RPMI7951 (cell line): ENCODE measurements around the gene TOM1L2. TPM values are rescaled to one million over a fixed set of nuclear protein-coding genes. Genes with fewer than 3 reads are reported as not detected.
"Not testable (repeated sequence)": the region's sequence is repeated elsewhere in the genome, so short reads cannot be mapped to it uniquely, and the experiment has no call there.

Experiments used
- DNase-seq: peaks from one replicate; pipeline ENCODE4 v3.0.0-alpha.2; 2012; ENCODE audit warnings: low read depth
- total RNA-seq: library from RNA; depleted of rRNA; stranded (reverse); fragments of >200 nt; shearing (Covaris generic); gene quantifications from 2 replicates; pipeline ENCODE4 v1.2.3, GENCODE V29; 2014

The TOM1L2 gene
- total RNA-seq, 1 experiment from 2014 or later, result 18.5 TPM

GRCh38 chr17:17943281-17943984, 28.8 kb downstream of the TOM1L2 start:
- no peak for DNase-seq

GRCh38 chr17:17942846-17943245, 29.4 kb downstream of the TOM1L2 start:
- peak; percentile 35 for DNase-seq

- no peak for DNase-seq
These were observed 31.2 kb downstream of the TOM1L2 start for GRCh38 chr17:17941015-17941414.

DNA sequence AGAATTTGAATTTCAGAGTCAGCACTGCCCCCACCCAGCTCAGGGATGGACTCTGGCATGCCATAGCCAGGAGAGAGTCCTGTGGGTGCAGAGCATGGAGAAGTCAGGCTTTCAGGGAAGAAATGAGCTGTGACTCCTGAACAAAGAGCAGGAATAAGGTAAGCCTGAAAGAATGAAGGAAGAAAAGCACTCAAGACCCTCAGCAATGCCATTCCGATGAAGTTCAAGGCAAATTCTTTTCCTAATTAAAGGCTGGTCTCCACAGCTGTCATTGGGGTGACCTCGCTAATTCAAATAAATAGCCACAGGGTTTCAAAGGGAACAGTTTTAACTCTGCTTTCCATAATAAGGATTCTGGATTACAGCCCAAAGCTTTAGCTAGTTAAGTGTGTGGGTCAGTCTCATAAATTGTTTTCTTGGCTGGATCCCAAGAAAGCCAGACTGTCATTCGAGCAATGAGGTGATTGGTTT, 31.7 kb downstream of the TOM1L2 start:
- DNase-seq, result peak; percentile 67

GRCh38 chr17:17939941-17940340, 32.3 kb downstream of the TOM1L2 start:
- not testable (repeated sequence) for DNase-seq

DNA sequence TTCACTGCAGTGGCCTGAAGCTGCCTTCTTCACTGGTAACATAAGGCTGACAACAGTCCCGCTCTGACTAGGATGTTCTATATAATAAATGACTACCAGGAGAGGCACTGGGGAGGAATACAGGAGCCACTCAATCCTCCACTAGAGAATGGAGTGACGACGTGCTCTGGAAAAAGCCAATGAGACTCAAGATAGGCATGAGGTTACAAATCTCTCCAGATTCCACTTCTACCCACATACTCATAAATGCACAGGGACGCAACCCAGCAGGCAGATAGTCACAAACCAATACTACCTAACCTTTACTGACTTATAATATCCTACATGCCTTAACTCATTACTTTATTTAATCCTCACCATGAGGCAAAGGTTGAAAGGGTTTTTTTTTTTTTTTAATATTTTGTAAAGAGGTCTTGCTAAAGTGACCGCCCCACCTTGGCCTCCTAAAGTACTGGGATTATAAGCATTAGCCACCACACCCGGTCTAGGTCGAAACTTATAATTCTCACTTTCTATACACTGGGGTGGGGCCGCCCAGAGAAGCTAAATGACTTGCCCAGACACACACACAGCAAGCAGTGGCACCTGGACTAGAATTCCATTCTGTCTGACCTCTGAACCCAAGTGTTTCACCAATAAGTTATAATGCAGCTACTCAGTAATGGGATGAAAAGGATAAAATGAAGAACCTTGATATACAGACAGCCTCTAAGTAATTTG, 33.7 kb downstream of the TOM1L2 start:
- DNase-seq, result no peak

DNA sequence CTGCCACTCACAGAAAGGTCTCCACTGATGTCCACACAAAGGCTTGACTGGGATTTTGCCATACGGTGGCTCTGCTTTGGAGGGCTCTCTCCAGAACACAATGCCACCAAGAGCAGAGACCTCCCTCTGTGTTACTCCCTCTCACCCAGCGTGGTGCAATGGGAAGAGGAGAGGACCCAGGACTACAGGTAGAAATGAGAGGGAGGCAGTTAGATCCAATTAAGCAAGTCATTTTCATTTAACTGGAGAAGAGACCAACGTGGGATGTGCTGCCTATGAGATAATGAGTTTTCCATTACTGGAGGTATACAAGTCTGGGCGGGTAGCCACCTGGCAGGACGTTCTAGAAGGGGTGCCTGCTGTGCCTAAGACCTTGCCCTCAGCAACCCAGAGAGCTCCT, 34.2 kb downstream of the TOM1L2 start:
- DNase-seq, result no peak

GRCh38 chr17:17937201-17937853, 34.9 kb downstream of the TOM1L2 start:
- no peak for DNase-seq

DNA sequence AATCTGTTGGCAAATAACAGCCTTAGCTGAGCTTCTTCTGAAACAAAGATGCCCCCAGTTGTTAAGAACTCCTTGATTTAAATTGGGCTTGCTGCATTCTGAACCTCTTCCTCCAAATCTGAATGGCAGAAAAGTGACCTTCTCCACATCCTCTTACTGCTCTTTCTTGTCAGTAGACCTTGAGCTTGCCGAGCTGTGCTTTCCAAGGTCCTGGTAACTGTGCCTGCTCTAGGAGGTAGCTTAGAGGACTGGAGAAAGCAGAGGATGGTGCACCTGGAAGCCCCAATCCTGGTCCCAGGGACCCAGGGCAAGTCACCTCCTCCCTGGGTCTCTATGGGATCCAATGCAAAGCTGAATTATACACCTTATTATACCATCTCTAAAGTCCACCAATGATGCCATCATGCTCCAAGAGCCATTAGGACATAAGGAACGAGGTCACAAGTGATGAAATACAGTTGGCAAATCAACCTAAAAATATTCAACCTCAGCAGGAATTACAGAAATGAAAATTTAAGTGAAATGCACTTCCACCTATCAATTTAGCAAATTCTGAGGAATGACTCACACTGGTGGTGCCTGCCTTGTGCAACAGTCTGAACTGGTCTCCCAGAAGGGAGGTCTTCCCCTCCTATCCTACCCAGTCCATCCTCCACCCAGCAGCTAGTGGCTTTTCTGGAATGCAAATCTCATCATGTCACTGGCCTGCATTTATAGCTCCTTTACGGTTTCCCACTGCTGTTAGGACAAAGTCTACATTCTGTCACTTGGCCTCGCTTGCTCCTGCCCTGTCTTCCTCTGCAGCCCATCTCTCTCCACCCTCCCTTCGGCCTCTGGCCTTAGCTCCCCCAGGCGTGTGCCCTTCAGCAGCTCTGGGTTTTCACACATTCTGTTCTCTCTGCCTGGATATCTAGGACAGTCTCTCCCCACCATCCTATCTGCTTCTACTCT, 36.6 kb downstream of the TOM1L2 start:
- peak; percentile 85 for DNase-seq

DNA sequence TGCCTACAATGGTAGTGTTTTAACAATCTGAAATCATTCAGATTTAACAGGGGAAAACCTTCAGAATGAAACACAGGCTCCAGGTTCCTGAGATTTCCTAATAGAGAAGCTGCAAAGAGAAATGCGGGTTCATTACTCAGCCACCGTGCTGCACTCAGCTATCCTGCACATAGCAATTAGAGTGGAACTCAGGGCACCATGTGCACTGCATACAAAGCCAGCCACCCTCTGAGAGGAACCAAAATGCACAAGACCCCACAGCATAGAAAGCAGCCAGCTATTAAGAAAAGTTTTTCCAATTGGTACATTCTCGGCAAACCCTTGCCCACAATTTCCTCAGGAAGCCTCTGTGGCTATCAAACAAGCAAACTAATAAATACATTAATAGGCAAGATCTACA, 37.4 kb downstream of the TOM1L2 start:
- DNase-seq, result no peak

- DNase-seq, result no peak
These were observed 38.0 kb downstream of the TOM1L2 start for GRCh38 chr17:17934214-17934613.

DNA sequence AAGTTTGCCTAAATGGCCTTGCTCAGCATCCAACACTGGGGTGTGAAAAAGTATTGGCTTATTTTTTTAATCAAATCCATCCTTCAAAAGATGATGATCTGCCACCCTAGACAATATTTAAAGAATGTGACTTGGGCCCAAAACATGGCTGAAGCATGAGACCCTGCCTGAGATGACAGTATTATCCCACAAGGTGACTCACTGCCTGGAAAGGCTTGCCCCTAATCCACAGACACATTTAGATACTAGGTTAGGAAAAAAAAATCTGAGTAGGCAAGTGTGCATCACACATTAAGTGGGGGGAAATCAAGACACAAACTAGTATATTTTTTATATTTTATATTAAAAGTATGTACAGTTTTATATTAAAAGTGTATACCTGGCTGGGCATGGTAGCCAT, 38.4 kb downstream of the TOM1L2 start:
- peak; percentile 57 for DNase-seq

- DNase-seq, result no peak
These were observed 41.0 kb downstream of the TOM1L2 start for GRCh38 chr17:17931159-17931558.

- no peak for DNase-seq
These were observed 41.5 kb downstream of the TOM1L2 start for GRCh38 chr17:17930674-17931073.

GRCh38 chr17:17929655-17930380, 42.4 kb downstream of the TOM1L2 start:
- no peak for DNase-seq

DNA sequence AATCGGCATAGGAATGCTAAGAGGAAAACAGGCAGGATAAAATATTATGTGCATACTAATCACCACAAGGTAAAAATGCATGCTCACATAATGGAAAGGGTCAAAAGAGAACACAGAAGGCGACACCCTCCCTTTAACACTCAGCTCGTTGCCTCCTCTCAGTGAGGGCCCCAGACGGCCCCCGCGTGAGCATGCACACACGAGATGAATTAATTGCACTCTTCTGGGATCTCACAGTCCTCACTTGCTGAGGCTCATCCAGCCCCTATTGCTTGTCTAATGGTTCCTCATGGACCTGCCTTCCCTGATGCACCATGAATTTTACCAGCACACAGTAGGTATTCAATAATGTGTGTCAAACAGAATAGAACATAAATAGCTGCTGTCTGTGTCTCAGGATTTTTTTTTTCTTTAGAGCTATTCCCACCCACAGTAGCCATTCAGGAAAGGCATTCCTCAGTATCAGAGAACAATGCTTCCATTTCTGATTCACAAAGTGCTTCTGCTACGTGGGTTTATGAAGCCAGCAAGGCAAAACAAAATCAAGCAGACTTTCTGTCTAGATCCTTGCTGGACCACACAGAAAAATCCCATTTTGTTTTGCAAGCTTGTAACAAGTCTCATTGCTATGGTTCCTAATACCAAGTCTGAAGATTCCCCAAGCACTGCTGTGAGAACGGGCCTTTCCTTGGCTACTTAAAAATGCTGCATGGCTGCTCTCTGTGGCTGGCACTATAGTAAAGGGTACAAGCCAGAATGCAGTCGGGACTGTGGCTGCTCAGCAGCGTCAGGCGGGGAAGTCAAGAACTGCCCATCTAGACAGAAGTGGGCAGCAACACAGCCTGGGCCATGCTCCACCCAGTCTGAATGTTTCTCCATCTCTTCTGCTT, 43.6 kb downstream of the TOM1L2 start:
- no peak for DNase-seq

GRCh38 chr17:17926840-17927449, 45.3 kb downstream of the TOM1L2 start:
- peak; percentile 26 for DNase-seq

DNA sequence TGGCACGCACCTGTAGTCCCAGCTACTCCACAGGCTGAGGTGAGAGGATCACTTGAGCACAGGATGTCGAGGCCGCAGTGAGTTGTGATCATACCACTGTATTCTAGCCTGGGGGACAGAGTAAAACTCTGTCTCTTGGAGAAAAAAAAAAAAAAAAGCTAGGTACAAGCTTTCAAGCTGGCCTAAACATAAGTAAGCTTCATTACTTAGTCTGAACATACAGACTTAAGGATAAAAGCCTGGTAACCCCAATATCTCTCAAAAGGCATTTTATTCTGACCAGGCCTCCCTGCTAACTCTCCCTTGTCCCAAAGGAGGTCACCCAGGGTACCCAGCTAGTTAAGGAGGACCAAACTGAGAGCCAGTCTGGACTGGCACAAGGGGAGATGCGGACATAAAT, 46.2 kb downstream of the TOM1L2 start:
- no peak for DNase-seq

DNA sequence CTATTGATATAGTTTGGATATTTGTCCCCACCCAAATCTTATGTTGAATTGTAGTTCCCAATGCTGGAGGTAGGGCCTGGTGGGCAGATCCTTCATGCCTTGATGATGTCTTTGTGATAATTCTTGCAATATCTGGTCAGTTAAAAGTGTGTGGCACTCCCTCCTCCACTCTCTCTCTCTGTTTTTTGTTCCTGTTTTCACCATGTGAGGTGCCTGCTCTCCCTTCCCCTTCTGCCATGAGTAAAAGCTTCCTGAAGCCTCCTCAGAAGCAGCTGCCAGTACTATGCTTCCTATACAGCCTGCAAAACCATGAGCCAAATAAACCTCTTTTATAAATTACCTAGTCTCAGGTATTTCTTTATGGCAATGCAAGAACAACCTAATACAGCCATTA, 47.3 kb downstream of the TOM1L2 start:
- no peak for DNase-seq
